C4-2B (cell line): Measurements from ENCODE around the gene DNAH9.

Experiments
- ZFX ChIP-seq: fragments of 450-650 bp; IDR thresholded peaks from 2 replicates; pipeline ENCODE4 v1.6.1; 2017
- TF ChIP-seq, protein P1 (sequence below): fragments of 450-650 bp; conservative IDR thresholded peaks from 2 replicates; pipeline ENCODE4 v1.5.1; 2017; ENCODE audit warnings: mild to moderate bottlenecking

DNA sequence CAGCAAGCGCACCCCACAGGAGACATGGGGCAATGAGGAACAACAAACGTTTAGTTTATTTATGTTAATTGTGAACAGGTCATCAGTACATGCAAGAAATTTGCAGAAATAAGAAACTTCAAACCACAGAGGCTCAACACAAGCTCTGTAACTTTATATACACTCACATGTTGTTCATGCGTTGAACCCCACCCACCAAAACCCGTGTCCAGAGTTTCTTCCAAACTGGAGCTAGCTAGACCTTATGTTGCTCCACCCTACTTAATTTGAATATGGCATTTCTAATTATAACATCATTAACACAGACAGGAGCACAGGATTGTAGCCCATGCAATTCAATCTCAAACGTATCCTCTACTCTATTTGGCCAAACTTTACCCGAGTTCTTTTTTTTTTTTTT, 206.9 kb downstream of the DNAH9 start:
- TF ChIP-seq, protein P1, sequence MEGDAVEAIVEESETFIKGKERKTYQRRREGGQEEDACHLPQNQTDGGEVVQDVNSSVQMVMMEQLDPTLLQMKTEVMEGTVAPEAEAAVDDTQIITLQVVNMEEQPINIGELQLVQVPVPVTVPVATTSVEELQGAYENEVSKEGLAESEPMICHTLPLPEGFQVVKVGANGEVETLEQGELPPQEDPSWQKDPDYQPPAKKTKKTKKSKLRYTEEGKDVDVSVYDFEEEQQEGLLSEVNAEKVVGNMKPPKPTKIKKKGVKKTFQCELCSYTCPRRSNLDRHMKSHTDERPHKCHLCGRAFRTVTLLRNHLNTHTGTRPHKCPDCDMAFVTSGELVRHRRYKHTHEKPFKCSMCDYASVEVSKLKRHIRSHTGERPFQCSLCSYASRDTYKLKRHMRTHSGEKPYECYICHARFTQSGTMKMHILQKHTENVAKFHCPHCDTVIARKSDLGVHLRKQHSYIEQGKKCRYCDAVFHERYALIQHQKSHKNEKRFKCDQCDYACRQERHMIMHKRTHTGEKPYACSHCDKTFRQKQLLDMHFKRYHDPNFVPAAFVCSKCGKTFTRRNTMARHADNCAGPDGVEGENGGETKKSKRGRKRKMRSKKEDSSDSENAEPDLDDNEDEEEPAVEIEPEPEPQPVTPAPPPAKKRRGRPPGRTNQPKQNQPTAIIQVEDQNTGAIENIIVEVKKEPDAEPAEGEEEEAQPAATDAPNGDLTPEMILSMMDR = no peak
- no peak for TF ChIP-seq ZFX
